Measurements from ENCODE around the gene BAG2. TPM values are rescaled to one million over a fixed set of nuclear protein-coding genes. Genes with fewer than 3 reads are reported as not detected.

Gene BAG2
- polyA plus RNA-seq, 1 donor, result 4.3 TPM

DNA sequence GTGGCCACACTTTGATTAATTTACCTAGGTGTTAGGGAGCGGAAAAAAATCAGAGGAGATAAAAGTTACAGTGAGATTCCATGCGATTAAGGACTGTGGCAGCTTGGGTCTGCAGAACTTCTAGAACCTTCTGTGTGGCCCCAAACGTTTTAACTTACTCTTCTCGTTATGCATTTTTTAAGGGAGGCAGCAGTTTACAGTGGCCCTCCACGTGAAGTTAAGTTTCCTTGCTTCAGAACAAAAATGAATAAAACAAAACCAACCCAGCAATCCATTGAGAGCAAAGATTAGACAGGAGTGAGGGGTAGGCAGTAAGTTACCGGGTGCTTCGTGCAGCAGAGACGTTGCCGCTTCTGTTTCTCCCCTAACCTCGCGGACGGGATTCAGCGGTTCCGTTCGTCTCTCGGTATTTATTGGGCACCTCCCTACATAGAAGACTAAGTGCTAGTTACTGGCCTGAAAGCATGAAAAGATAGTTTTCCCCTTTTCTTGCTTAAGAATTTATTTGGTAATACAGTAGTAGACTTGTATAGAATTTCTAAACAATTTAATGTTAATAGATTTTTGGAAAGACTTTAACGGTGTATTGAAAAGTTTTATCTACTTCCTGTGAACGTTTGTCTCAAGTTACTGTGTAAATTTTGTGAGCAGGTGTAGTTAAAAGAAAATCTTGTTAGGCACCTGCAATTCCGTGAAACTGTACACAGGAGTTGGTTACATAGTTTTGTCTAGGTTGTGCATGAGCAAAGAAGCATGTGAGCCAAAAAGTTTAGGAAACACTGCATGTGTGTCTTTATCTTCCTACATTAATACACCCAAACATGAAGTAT, 1.1 kb downstream of the BAG2 start:
- 9% methylated on average over 7 of the region's 19 CpGs for WGBS (ENCODE audit: insufficient coverage, low lambda C conversion rate)
- DNase-seq, result peak in 1 of 2 donors; percentile 45

DNA sequence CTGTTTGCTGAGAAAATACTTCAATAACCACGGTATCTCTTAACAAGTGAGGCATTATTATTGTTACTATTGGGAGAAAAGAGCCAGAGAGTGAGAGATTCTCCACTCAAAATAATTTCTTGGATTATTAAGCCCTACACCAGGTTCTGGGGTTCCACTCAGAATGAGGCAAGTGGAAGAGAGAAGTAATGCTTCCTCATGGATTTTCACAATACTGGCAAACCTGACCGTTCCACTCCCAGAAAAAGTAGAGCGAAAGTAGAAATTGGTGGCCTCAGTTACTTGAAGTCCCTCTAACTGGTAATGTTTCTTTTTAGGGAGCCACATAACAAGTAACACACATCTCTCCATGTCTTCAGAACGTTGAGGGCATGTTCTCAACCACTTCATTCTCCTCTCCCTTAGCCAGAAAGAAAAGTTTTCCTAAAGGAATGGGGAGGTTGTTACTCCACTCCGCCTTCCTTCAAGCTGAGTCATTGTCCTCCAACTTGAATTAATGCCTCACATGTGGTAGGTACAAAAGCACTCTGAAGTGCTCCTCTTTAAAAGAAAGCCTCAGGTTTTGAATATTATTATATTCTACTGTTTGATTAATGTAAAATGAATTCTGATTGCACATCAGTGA, 1.9 kb downstream of the BAG2 start:
- H3K9me3 ChIP-seq (ENCODE audit: control insufficient read depth, low read depth, low read length), result no peaks in the 10 kb centered on the region
- H3K4me1 ChIP-seq (ENCODE audit: control insufficient read depth, insufficient read depth, low read length), result peaks cover 5% of the 10 kb centered on the region
- 70% methylated on average over 2 of the region's 5 CpGs for WGBS (ENCODE audit: insufficient coverage, low lambda C conversion rate)
- H3K36me3 ChIP-seq (ENCODE audit: control insufficient read depth, insufficient read depth, low read length), result no peaks in the 10 kb centered on the region
- peaks cover 14% of the 10 kb centered on the region for H3K27me3 ChIP-seq (ENCODE audit: control insufficient read depth, insufficient read depth, low read length)
- H3K27ac ChIP-seq (ENCODE audit: low read length), result no peak overlapping the region
- DNase-seq, result no peak
- H3K4me3 ChIP-seq (ENCODE audit: low read length), result peak overlapping the region; percentile 48

More for the DNA sequence above, 1.1 kb downstream of the BAG2 start:
- no peaks in the 10 kb centered on the region for H3K36me3 ChIP-seq (ENCODE audit: control insufficient read depth, insufficient read depth, low read length)
- peaks cover 14% of the 10 kb centered on the region for H3K27me3 ChIP-seq (ENCODE audit: control insufficient read depth, insufficient read depth, low read length)
- no peaks in the 10 kb centered on the region for H3K9me3 ChIP-seq (ENCODE audit: control insufficient read depth, low read depth, low read length)
- no peak overlapping the region for H3K27ac ChIP-seq (ENCODE audit: low read length)
- H3K4me3 ChIP-seq (ENCODE audit: low read length), result peak overlapping the region; percentile 48
- peaks cover 5% of the 10 kb centered on the region for H3K4me1 ChIP-seq (ENCODE audit: control insufficient read depth, insufficient read depth, low read length)

GRCh38 chr6:57174511-57174907, 2.4 kb downstream of the BAG2 start:
- H3K27ac ChIP-seq (ENCODE audit: low read length), result no peak overlapping the region
- 95% methylated on average over 3 of the region's 3 CpGs for WGBS (ENCODE audit: insufficient coverage, low lambda C conversion rate)
- H3K9me3 ChIP-seq (ENCODE audit: control insufficient read depth, low read depth, low read length), result no peaks in the 10 kb centered on the region
- peaks cover 14% of the 10 kb centered on the region for H3K27me3 ChIP-seq (ENCODE audit: control insufficient read depth, insufficient read depth, low read length)
- no peaks in the 10 kb centered on the region for H3K36me3 ChIP-seq (ENCODE audit: control insufficient read depth, insufficient read depth, low read length)
- no peak for DNase-seq
- H3K4me1 ChIP-seq (ENCODE audit: control insufficient read depth, insufficient read depth, low read length), result peaks cover 5% of the 10 kb centered on the region
- H3K4me3 ChIP-seq (ENCODE audit: low read length), result no peak overlapping the region

- peak in 1 of 2 donors; percentile 17 for DNase-seq
- Histone ChIP-seq H3K27me3 (ENCODE audit: control insufficient read depth, insufficient read depth, low read length) (peaks cover 14% of the 10 kb centered on the region), H3K4me3 (ENCODE audit: low read length) (no peak overlapping the region), H3K4me1 (ENCODE audit: control insufficient read depth, insufficient read depth, low read length) (peaks cover 5% of the 10 kb centered on the region), H3K27ac (ENCODE audit: low read length) (no peak overlapping the region), H3K9me3 (ENCODE audit: control insufficient read depth, low read depth, low read length) (no peaks in the 10 kb centered on the region), H3K36me3 (ENCODE audit: control insufficient read depth, insufficient read depth, low read length) (peaks cover 2% of the 10 kb centered on the region)
- WGBS (ENCODE audit: insufficient coverage, low lambda C conversion rate), result 100% methylated on average over 1 of the region's 11 CpGs
Observed at GRCh38 chr6:57177545-57178265, 5.6 kb downstream of the BAG2 start.

DNA sequence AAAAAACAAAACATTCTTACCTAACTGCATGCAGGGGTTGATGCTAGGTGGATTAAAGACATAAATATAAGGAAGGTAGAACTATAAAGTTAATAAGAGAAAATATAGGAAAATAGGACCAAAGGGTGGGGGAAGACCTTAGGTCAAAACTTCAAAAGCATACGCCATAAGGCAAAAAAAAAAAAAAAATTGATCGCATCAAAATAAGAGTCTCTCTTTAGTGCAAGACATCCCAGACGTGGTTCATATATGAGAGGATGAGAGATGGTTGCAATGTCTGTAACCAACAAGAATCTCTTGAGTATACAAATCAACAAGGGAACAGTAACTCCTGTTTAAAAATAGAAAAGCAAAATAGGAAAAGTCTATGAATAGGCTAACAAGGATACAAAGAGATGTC, 8.5 kb downstream of the BAG2 start:
- Histone ChIP-seq H3K4me3 (ENCODE audit: low read length) (no peak overlapping the region), H3K9me3 (ENCODE audit: control insufficient read depth, low read depth, low read length) (no peaks in the 10 kb centered on the region), H3K36me3 (ENCODE audit: control insufficient read depth, insufficient read depth, low read length) (peaks cover 4% of the 10 kb centered on the region), H3K27me3 (ENCODE audit: control insufficient read depth, insufficient read depth, low read length) (no peaks in the 10 kb centered on the region), H3K4me1 (ENCODE audit: control insufficient read depth, insufficient read depth, low read length) (no peaks in the 10 kb centered on the region), H3K27ac (ENCODE audit: low read length) (no peak overlapping the region)
- no peak for DNase-seq
- 95% methylated on average over 2 of the region's 3 CpGs for WGBS (ENCODE audit: insufficient coverage, low lambda C conversion rate)

- no peak for DNase-seq
- H3K27me3 ChIP-seq (ENCODE audit: control insufficient read depth, insufficient read depth, low read length), result no peaks in the 10 kb centered on the region
- H3K9me3 ChIP-seq (ENCODE audit: control insufficient read depth, low read depth, low read length), result no peaks in the 10 kb centered on the region
- 100% methylated on average over 1 of the region's 2 CpGs for WGBS (ENCODE audit: insufficient coverage, low lambda C conversion rate)
- no peak overlapping the region for H3K27ac ChIP-seq (ENCODE audit: low read length)
- no peaks in the 10 kb centered on the region for H3K4me1 ChIP-seq (ENCODE audit: control insufficient read depth, insufficient read depth, low read length)
- H3K4me3 ChIP-seq (ENCODE audit: low read length), result no peak overlapping the region
- peaks cover 4% of the 10 kb centered on the region for H3K36me3 ChIP-seq (ENCODE audit: control insufficient read depth, insufficient read depth, low read length)
Observed at GRCh38 chr6:57182017-57182432, 9.9 kb downstream of the BAG2 start.

DNA sequence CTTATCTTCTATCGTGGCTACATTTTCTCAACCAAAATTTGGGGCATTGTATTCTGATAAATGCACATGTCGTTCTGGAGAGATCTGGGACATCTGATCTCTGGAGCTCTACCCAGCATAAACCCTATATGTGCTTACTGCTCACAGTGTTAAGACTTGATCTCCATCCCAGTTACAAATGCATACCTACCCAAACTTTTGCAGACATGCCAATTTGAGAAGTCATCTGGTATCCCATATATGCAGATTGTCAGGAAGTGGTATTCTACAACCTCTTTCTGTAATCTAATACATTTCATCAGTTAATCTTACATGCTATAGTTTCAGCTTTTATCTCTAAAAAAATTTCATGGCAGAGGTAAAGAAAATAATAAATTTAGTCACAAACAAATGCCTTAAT, 11.2 kb downstream of the BAG2 start:
- no peaks in the 10 kb centered on the region for H3K4me1 ChIP-seq (ENCODE audit: control insufficient read depth, insufficient read depth, low read length)
- no CpG with 5 or more reads among the region's 2 CpGs for WGBS (ENCODE audit: insufficient coverage, low lambda C conversion rate)

GRCh38 chr6:57190140-57190539, 18.0 kb downstream of the BAG2 start:
- Histone ChIP-seq H3K27me3 (ENCODE audit: control insufficient read depth, insufficient read depth, low read length) (no peaks in the 10 kb centered on the region), H3K4me3 (ENCODE audit: low read length) (no peak overlapping the region), H3K27ac (ENCODE audit: low read length) (no peak overlapping the region), H3K4me1 (ENCODE audit: control insufficient read depth, insufficient read depth, low read length) (no peaks in the 10 kb centered on the region), H3K36me3 (ENCODE audit: control insufficient read depth, insufficient read depth, low read length) (peaks cover 17% of the 10 kb centered on the region), H3K9me3 (ENCODE audit: control insufficient read depth, low read depth, low read length) (no peaks in the 10 kb centered on the region)
- WGBS (ENCODE audit: insufficient coverage, low lambda C conversion rate), result 86% methylated on average over 1 of the region's 2 CpGs
- peak in 1 of 2 donors; percentile 33 for DNase-seq

More for the DNA sequence above, 11.2 kb downstream of the BAG2 start:
- Histone ChIP-seq H3K36me3 (ENCODE audit: control insufficient read depth, insufficient read depth, low read length) (peaks cover 4% of the 10 kb centered on the region), H3K27me3 (ENCODE audit: control insufficient read depth, insufficient read depth, low read length) (no peaks in the 10 kb centered on the region), H3K27ac (ENCODE audit: low read length) (no peak overlapping the region), H3K9me3 (ENCODE audit: control insufficient read depth, low read depth, low read length) (no peaks in the 10 kb centered on the region), H3K4me3 (ENCODE audit: low read length) (no peak overlapping the region)
- no peak for DNase-seq

DNA sequence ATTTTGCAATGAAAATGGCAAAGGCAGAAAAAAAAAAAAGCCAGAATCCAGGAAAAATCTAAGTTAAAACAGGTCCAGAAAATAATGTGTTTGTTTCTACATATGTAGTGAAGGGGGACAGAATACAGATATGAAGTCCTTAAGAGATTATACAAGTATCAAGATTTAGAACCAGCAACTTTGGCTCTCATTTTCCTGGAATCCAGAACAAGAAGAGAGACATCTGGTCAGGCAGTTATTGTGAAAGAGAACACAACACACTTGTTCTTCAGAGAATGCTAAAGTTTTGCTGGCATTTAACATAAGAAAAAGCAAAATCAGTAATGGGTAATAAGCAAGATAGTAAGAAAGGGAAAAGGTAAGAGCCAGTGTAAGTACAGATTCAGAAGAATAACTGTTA, 21.1 kb downstream of the BAG2 start:
- H3K4me1 ChIP-seq (ENCODE audit: control insufficient read depth, insufficient read depth, low read length), result no peaks in the 10 kb centered on the region
- peaks cover 17% of the 10 kb centered on the region for H3K36me3 ChIP-seq (ENCODE audit: control insufficient read depth, insufficient read depth, low read length)
- no peak overlapping the region for H3K4me3 ChIP-seq (ENCODE audit: low read length)
- no peak for DNase-seq
- H3K27ac ChIP-seq (ENCODE audit: low read length), result no peak overlapping the region
- H3K9me3 ChIP-seq (ENCODE audit: control insufficient read depth, low read depth, low read length), result no peaks in the 10 kb centered on the region
- H3K27me3 ChIP-seq (ENCODE audit: control insufficient read depth, insufficient read depth, low read length), result no peaks in the 10 kb centered on the region

GRCh38 chr6:57195457-57195856, 23.3 kb downstream of the BAG2 start:
- Histone ChIP-seq H3K9me3 (ENCODE audit: control insufficient read depth, low read depth, low read length) (no peaks in the 10 kb centered on the region), H3K27me3 (ENCODE audit: control insufficient read depth, insufficient read depth, low read length) (no peaks in the 10 kb centered on the region), H3K27ac (ENCODE audit: low read length) (no peak overlapping the region), H3K4me3 (ENCODE audit: low read length) (no peak overlapping the region), H3K4me1 (ENCODE audit: control insufficient read depth, insufficient read depth, low read length) (no peaks in the 10 kb centered on the region), H3K36me3 (ENCODE audit: control insufficient read depth, insufficient read depth, low read length) (peaks cover 15% of the 10 kb centered on the region)
- DNase-seq, result no peak
- WGBS (ENCODE audit: insufficient coverage, low lambda C conversion rate), result no CpG with 5 or more reads among the region's 2 CpGs
